Tibial nerve (tissue), 4 donors: ENCODE data around the gene ARID5B. TPM values are rescaled to one million over a fixed set of nuclear protein-coding genes. Genes with fewer than 3 reads are reported as not detected.

Experiments
- DNase-seq, 2 donors: peaks; one replicate each; pipeline ENCODE4 v3.0.0-alpha.2; 2019; ENCODE audit warnings: low spot score in 2 of 2
- H3K27ac ChIP-seq, 4 donors: fragments of 200-600 bp; sonication (generic) in 3 of 4; one replicate each; pipeline ENCODE4 v1.5.1; 2017 to 2019; ENCODE audit warnings: mild to moderate bottlenecking in 1 of 4
- H3K27me3 ChIP-seq, 2 donors: fragments of 200-600 bp; sonication (generic) in 1 of 2; one replicate each; pipeline versions ENCODE4 v1.5.1 to v1.6.0; 2017 to 2019
- H3K36me3 ChIP-seq, 3 donors: fragments of 200-600 bp; sonication (generic); one replicate each; pipeline ENCODE4 v1.5.1; 2018 to 2019
- H3K4me1 ChIP-seq, 4 donors: fragments of 200-600 bp; sonication (generic) in 3 of 4; one replicate each; pipeline ENCODE4 v1.5.1; 2017 to 2019
- H3K4me3 ChIP-seq, 4 donors: fragments of 200-600 bp; sonication (generic) in 3 of 4; one replicate each; pipeline ENCODE4 v1.5.1; 2017 to 2019; ENCODE audit warnings: mild to moderate bottlenecking in 1 of 4, moderate library complexity in 1 of 4
- H3K9me3 ChIP-seq, 4 donors: fragments of 200-600 bp; sonication (generic) in 3 of 4; one replicate each; pipeline ENCODE4 v1.5.1; 2017 to 2019
- EP300 ChIP-seq, 2 donors: sonication (generic); formaldehyde crosslinking; IDR thresholded peaks; one replicate each; pipeline ENCODE4 v1.6.1; 2017; ENCODE audit warnings: antibody characterized with exemption in 2 of 2, mild to moderate bottlenecking in 1 of 2
- POLR2A ChIP-seq, 2 donors: fragments of 450-650 bp; IDR thresholded peaks; one replicate each; pipeline ENCODE4 v1.6.1; 2017; ENCODE audit warnings: antibody characterized with exemption in 2 of 2, mild to moderate bottlenecking in 2 of 2, moderate library complexity in 2 of 2
- WGBS, 2 donors: methylation state at CpG; one replicate each; pipeline ENCODE4 v1.1.5; 2018; 5-methylcytosine and 5-hydroxymethylcytosine counted together
- total RNA-seq, 4 donors: library from RNA; depleted of rRNA; stranded (reverse); fragments of >200 nt; gene quantifications; one replicate each; pipeline ENCODE4 v1.1.0, GENCODE V29; 2016
- TF ChIP-seq, protein P1 (sequence below), 5 experiments: fragments of 200-600 bp in 3 of 5; fragments of 450-650 bp in 2 of 5; sonication (generic) in 3 of 5; IDR thresholded peaks; one replicate each; pipeline ENCODE4 v1.5.1; 2016 to 2019; ENCODE audit warnings: antibody characterized with exemption in 5 of 5, mild to moderate bottlenecking in 3 of 5, moderate library complexity in 2 of 5

ARID5B gene
- total RNA-seq, 4 donors from 2014 or later, result 47.4 to 82.2 (median 62.6) TPM

- no peaks in the 10 kb centered on the region for H3K27me3 ChIP-seq
- H3K9me3 ChIP-seq, result no peaks in the 10 kb centered on the region
- WGBS, 2 donors, result 90 to 98% methylated on average over 5 of the region's 5 CpGs
These were observed 214.3 kb downstream of the ARID5B start for GRCh38 chr10:62115842-62116241.

GRCh38 chr10:62116896-62117295 lies 215.4 kb downstream of the ARID5B start:
- Histone ChIP-seq H3K4me3 (no peak overlapping the region), H3K27me3 (no peaks in the 10 kb centered on the region), H3K27ac (no peak overlapping the region), H3K4me1 (no peaks in the 10 kb centered on the region), H3K36me3 (no peaks in the 10 kb centered on the region), H3K9me3 (peaks cover 0 to under 1% (median 0%) of the 10 kb centered on the region in 4 donors)
- DNase-seq, result no peak
- WGBS, 2 donors, result 92% methylated on average over 6 of the region's 6 CpGs
- TF ChIP-seq POLR2A (IDR thresholded peaks at IDR 0.05) (no peak), EP300 (IDR thresholded peaks at IDR 0.05) (no peak)

More at GRCh38 chr10:62115842-62116241, 214.3 kb downstream of the ARID5B start:
- no peak for DNase-seq
- Histone ChIP-seq H3K4me3 (no peak overlapping the region), H3K27ac (no peak overlapping the region), H3K4me1 (no peaks in the 10 kb centered on the region), H3K36me3 (no peaks in the 10 kb centered on the region)
- no peak for TF ChIP-seq POLR2A (IDR thresholded peaks at IDR 0.05)
- TF ChIP-seq EP300 (IDR thresholded peaks at IDR 0.05), result no peak
- TF ChIP-seq, protein P1, sequence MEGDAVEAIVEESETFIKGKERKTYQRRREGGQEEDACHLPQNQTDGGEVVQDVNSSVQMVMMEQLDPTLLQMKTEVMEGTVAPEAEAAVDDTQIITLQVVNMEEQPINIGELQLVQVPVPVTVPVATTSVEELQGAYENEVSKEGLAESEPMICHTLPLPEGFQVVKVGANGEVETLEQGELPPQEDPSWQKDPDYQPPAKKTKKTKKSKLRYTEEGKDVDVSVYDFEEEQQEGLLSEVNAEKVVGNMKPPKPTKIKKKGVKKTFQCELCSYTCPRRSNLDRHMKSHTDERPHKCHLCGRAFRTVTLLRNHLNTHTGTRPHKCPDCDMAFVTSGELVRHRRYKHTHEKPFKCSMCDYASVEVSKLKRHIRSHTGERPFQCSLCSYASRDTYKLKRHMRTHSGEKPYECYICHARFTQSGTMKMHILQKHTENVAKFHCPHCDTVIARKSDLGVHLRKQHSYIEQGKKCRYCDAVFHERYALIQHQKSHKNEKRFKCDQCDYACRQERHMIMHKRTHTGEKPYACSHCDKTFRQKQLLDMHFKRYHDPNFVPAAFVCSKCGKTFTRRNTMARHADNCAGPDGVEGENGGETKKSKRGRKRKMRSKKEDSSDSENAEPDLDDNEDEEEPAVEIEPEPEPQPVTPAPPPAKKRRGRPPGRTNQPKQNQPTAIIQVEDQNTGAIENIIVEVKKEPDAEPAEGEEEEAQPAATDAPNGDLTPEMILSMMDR (IDR thresholded peaks at IDR 0.05), result no peak

DNA sequence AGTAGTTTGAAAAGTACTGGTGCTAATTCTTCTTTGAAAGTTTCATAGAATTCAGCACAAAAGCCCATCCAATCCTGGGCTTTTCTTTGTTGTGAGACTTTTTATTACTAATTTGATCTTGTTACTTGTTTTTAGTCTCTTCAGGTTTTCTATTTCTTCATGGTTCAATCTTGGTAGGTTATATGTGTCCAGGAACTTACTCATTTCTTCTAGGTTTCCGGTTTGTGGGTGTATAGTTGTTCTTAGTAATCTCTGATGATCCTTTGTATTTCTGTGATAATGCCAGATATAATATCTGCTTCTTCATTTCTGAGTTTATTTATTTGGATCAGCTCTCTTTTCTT lies 219.7 kb downstream of the ARID5B start:
- TF ChIP-seq, protein P1 (IDR thresholded peaks at IDR 0.05), result no peak
- TF ChIP-seq POLR2A (IDR thresholded peaks at IDR 0.05) (no peak), EP300 (IDR thresholded peaks at IDR 0.05) (no peak)
- H3K4me1 ChIP-seq, result no peaks in the 10 kb centered on the region
- H3K27me3 ChIP-seq, result no peaks in the 10 kb centered on the region
- DNase-seq, result no peak
- 82 to 92% methylated on average over 1 of the region's 1 CpG for WGBS, 2 donors
- peaks cover 0 to 20% (median 0%) of the 10 kb centered on the region in 4 donors for H3K9me3 ChIP-seq
- no peaks in the 10 kb centered on the region for H3K36me3 ChIP-seq
- no peak overlapping the region for H3K27ac ChIP-seq
- H3K4me3 ChIP-seq, result no peak overlapping the region

- Histone ChIP-seq H3K4me3 (no peak overlapping the region), H3K4me1 (no peaks in the 10 kb centered on the region), H3K27me3 (no peaks in the 10 kb centered on the region), H3K27ac (no peak overlapping the region), H3K36me3 (no peaks in the 10 kb centered on the region), H3K9me3 (peaks cover 0 to 18% (median 3%) of the 10 kb centered on the region in 4 donors)
- 85 to 93% methylated on average over 2 of the region's 2 CpGs for WGBS, 2 donors
- no peak for DNase-seq
- no peak for TF ChIP-seq POLR2A (IDR thresholded peaks at IDR 0.05)
- TF ChIP-seq, protein P1 (IDR thresholded peaks at IDR 0.05), result no peak
- no peak for TF ChIP-seq EP300 (IDR thresholded peaks at IDR 0.05)
These were observed 226.5 kb downstream of the ARID5B start for GRCh38 chr10:62127975-62128374.

DNA sequence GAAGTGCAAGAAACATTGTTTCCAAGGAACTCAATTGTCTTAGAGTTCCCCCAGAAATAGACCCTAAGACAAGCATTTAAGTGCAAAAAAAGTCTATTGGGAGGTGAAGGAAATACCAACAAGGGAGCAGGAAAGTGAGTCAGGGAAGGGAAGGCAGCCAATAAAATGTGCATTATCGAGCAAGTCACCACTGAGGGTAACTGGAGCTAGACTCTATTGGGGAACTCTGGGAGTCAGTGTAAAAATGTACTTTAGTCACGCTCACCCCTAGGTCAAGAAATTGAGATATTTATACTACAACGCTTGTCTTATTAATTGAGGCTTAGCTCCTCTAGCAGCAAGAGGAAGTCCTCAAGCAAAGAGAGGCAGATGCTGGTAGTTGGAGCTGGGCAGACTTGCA lies 229.4 kb downstream of the ARID5B start:
- TF ChIP-seq POLR2A (IDR thresholded peaks at IDR 0.05), result no peak
- peak in 1 of 2 donors; percentile 32 for TF ChIP-seq EP300 (IDR thresholded peaks at IDR 0.05)
- WGBS, 2 donors, result 46 to 54% methylated on average over 3 of the region's 3 CpGs
- no peak overlapping the region for H3K4me3 ChIP-seq
- no peak for DNase-seq
- H3K27ac ChIP-seq, result peak overlapping the region in 1 of 4 donors; percentile 38
- H3K9me3 ChIP-seq, result peaks cover 0 to 9% (median 3%) of the 10 kb centered on the region in 4 donors
- H3K4me1 ChIP-seq, result no peaks in the 10 kb centered on the region
- H3K36me3 ChIP-seq, result no peaks in the 10 kb centered on the region
- no peaks in the 10 kb centered on the region for H3K27me3 ChIP-seq

DNA sequence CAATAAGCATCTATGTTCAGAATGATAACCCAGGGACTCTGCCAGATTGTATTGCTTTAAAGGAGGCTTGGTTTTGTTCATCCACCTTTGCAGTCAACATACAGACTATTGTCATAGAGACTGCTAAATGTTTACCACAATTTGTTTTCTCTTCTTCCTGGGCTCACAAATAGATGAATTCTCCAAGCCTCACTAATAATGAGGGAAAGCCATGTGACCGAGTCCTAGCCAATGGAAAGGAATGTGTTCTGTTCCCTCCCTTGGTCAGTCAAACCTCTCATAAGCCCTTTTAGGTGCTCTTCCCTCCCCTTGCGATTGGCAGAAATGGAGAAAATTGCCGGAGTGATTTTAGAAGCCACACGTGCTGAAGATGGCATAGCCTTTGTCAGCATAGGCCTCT lies 230.2 kb downstream of the ARID5B start:
- DNase-seq, result no peak
- no peak for TF ChIP-seq EP300 (IDR thresholded peaks at IDR 0.05)
- TF ChIP-seq POLR2A (IDR thresholded peaks at IDR 0.05), result no peak
- TF ChIP-seq, protein P1 (IDR thresholded peaks at IDR 0.05), result no peak
- Histone ChIP-seq H3K27me3 (no peaks in the 10 kb centered on the region), H3K4me3 (no peak overlapping the region), H3K9me3 (peaks cover 0 to 9% (median 3%) of the 10 kb centered on the region in 4 donors), H3K27ac (no peak overlapping the region), H3K4me1 (no peaks in the 10 kb centered on the region), H3K36me3 (no peaks in the 10 kb centered on the region)
- WGBS, 2 donors, result 91% methylated on average over 4 of the region's 4 CpGs
